ENCODE results near the gene TTLL11. TPM values are rescaled to one million over a fixed set of nuclear protein-coding genes. Genes with fewer than 3 reads are reported as not detected.

TTLL11 gene
- total RNA-seq, 2 experiments from 2014 or later = 2.6 to 3.3 TPM

GRCh38 chr9:121823451-121824169, 269.5 kb downstream of the TTLL11 start:
- Mint-ChIP-seq H3K4me1 (ENCODE audit: low read depth) (no peaks in the 10 kb centered on the region), H3K36me3 (ENCODE audit: low read depth) (no peaks in the 10 kb centered on the region), H3K4me3 (no peak overlapping the region), H3K27me3 (ENCODE audit: low read depth) (no peaks in the 10 kb centered on the region), H3K27ac (no peak overlapping the region), H3K9me3 (ENCODE audit: insufficient read depth) (no peaks in the 10 kb centered on the region)
- ATAC-seq (no peak), DNase-seq (no peak)
- CTCF ChIA-PET = interaction anchor here (1.2 kb wide), 1 partner anchor 90 kb away, joined by 3 read pairs; no protein-coding TSS in a partner anchor
- POLR2A ChIA-PET = no interaction called here

- Mint-ChIP-seq H3K27me3 (ENCODE audit: low read depth) (no peaks in the 10 kb centered on the region), H3K9me3 (ENCODE audit: insufficient read depth) (no peaks in the 10 kb centered on the region), H3K4me3 (no peak overlapping the region), H3K36me3 (ENCODE audit: low read depth) (no peaks in the 10 kb centered on the region), H3K27ac (no peak overlapping the region), H3K4me1 (ENCODE audit: low read depth) (no peaks in the 10 kb centered on the region)
- no peak for ATAC-seq
- ChIA-PET CTCF (interaction anchor here (1.2 kb wide), 1 partner anchor 89 kb away, joined by 3 read pairs; no protein-coding TSS in a partner anchor), POLR2A (no interaction called here)
- no peak for DNase-seq
These were observed 270.7 kb downstream of the TTLL11 start for GRCh38 chr9:121822093-121823085.

DNA sequence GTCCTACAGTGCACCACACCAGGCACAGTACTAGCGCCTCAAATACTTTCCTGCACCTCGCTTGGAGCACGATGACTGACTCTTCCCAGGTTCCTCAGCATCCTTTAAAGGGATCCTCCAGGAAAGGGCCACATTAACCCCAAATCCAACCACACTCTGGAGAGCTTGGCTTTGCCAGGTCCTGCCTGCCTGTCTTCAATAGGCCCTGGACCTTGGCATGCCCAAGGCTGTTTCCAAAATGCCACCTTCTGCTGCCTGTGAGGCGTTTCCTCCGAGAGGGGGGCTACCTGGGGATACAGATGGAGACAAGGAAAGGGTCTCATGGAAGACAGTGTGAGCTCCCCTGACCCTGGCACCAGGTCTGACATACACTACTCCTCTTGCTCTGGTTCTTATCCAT, 271.8 kb downstream of the TTLL11 start:
- Mint-ChIP-seq H3K27me3 (ENCODE audit: low read depth) (no peaks in the 10 kb centered on the region), H3K4me1 (ENCODE audit: low read depth) (no peaks in the 10 kb centered on the region), H3K4me3 (no peak overlapping the region), H3K27ac (peak overlapping the region; percentile 43), H3K36me3 (ENCODE audit: low read depth) (no peaks in the 10 kb centered on the region), H3K9me3 (ENCODE audit: insufficient read depth) (no peaks in the 10 kb centered on the region)
- ChIA-PET POLR2A (no interaction called here), CTCF (no interaction called here)
- ATAC-seq = no peak
- no peak for DNase-seq

- Mint-ChIP-seq H3K27ac (no peak overlapping the region), H3K4me3 (no peak overlapping the region), H3K4me1 (ENCODE audit: low read depth) (no peaks in the 10 kb centered on the region), H3K36me3 (ENCODE audit: low read depth) (no peaks in the 10 kb centered on the region), H3K27me3 (ENCODE audit: low read depth) (no peaks in the 10 kb centered on the region), H3K9me3 (ENCODE audit: insufficient read depth) (no peaks in the 10 kb centered on the region)
- no peak for DNase-seq
- ATAC-seq = no peak
- ChIA-PET POLR2A (no interaction called here), CTCF (no interaction called here)
These were observed 272.7 kb downstream of the TTLL11 start for GRCh38 chr9:121820286-121821005.

- no peaks in the 10 kb centered on the region for H3K27me3 Mint-ChIP-seq (ENCODE audit: low read depth)
- H3K27ac Mint-ChIP-seq = no peak overlapping the region
- DNase-seq = no peak
- POLR2A ChIA-PET = no interaction called here
- H3K9me3 Mint-ChIP-seq (ENCODE audit: insufficient read depth) = no peaks in the 10 kb centered on the region
- H3K4me1 Mint-ChIP-seq (ENCODE audit: low read depth) = no peaks in the 10 kb centered on the region
- H3K4me3 Mint-ChIP-seq = no peak overlapping the region
- CTCF ChIA-PET = no interaction called here
- ATAC-seq = no peak
- no peaks in the 10 kb centered on the region for H3K36me3 Mint-ChIP-seq (ENCODE audit: low read depth)
These were observed 273.5 kb downstream of the TTLL11 start for GRCh38 chr9:121819428-121820231.

- Mint-ChIP-seq H3K9me3 (ENCODE audit: insufficient read depth) (no peaks in the 10 kb centered on the region), H3K36me3 (ENCODE audit: low read depth) (no peaks in the 10 kb centered on the region), H3K27ac (no peak overlapping the region), H3K4me1 (ENCODE audit: low read depth) (no peaks in the 10 kb centered on the region), H3K4me3 (no peak overlapping the region), H3K27me3 (ENCODE audit: low read depth) (no peaks in the 10 kb centered on the region)
- ChIA-PET CTCF (no interaction called here), POLR2A (no interaction called here)
- ATAC-seq (no peak), DNase-seq (no peak)
These were observed 274.2 kb downstream of the TTLL11 start for GRCh38 chr9:121818841-121819427.

DNA sequence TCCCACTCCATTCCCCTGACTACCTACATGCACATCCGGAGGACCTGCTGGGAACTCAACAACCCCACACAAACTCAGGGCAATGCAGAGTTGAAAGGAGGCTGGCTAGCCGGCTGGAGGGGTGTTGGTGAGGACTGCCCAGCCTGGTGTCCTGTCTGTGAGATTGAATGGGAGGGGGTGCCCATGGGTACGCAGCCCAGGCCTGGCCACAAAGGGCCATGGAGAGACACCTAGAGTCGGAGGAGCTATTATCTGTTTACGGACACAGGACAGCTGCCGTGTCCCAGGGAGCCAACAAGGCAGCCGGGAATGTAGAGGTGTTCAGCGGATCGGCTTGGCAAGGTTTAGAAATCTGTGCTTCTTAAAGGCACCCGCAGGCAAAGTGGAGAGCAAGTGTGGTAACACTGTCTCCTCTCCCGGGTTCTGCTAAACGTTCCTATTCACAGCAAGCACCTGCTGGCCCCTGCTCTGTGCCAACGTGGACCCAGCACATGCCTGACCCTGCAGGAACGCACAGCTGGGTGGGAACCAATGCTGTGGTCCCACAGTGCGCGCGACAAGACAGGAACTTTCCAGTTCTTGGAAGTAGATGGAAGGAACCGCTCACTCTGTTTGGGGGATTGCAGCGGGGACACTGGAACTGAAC, 275.0 kb downstream of the TTLL11 start:
- ChIA-PET POLR2A (no interaction called here), CTCF (no interaction called here)
- ATAC-seq = no peak
- Mint-ChIP-seq H3K4me1 (ENCODE audit: low read depth) (no peaks in the 10 kb centered on the region), H3K4me3 (no peak overlapping the region), H3K27me3 (ENCODE audit: low read depth) (no peaks in the 10 kb centered on the region), H3K36me3 (ENCODE audit: low read depth) (no peaks in the 10 kb centered on the region), H3K27ac (no peak overlapping the region), H3K9me3 (ENCODE audit: insufficient read depth) (no peaks in the 10 kb centered on the region)
- DNase-seq = no peak

DNA sequence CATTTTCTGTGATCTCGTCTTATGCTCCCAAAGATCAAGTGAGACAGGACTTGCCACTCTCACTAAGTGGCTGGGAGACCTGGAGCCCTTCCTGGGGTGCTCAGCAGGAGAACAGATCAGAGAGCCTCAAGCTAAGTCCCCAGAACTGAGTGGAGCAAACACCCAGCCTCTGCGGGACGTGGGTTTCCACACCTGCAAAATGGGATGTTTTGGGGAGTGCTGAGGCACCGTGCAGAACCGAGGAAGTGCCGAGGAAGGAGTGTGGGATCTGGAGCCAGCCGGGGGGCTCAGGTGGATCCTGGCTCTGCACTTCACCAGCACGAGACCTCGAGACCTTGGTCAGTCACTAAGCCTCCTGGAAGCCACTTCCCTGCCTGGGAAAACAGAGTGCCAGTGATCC, 275.6 kb downstream of the TTLL11 start:
- no peaks in the 10 kb centered on the region for H3K9me3 Mint-ChIP-seq (ENCODE audit: insufficient read depth)
- POLR2A ChIA-PET = no interaction called here
- CTCF ChIA-PET = no interaction called here
- no peaks in the 10 kb centered on the region for H3K4me1 Mint-ChIP-seq (ENCODE audit: low read depth)
- DNase-seq = no peak
- H3K27ac Mint-ChIP-seq = no peak overlapping the region
- no peak overlapping the region for H3K4me3 Mint-ChIP-seq
- no peaks in the 10 kb centered on the region for H3K36me3 Mint-ChIP-seq (ENCODE audit: low read depth)
- H3K27me3 Mint-ChIP-seq (ENCODE audit: low read depth) = no peaks in the 10 kb centered on the region
- ATAC-seq = no peak

DNA sequence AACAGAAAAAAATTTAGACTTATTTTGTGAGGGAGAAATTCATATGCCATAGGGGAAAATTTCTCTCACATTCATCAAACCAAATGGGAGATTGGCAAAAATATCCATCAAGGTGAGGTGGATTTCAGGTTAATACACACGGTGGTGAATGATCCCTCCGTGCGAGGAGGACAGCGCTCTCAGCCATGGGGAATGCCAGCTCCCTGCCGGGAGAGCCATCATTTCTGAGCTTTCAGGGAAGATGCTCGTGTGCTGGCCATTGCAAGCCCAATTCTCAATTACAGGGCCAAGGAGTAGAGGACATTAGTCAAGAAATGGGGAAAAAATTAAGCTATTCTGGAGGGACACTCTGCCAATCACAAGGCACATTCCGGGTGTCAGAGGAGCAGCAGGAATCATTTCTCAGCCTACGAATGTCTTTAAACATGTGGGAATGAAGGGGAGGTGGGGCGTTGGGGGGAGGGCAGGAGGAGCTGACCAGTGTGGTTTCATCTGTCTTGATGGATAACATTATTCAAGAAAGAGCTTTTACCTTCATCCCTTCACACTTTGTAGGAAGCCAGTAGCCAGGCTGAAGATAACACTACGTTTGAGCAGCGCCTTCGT, 276.2 kb downstream of the TTLL11 start:
- no peak for DNase-seq
- Mint-ChIP-seq H3K4me3 (no peak overlapping the region), H3K4me1 (ENCODE audit: low read depth) (no peaks in the 10 kb centered on the region), H3K36me3 (ENCODE audit: low read depth) (no peaks in the 10 kb centered on the region), H3K27me3 (ENCODE audit: low read depth) (no peaks in the 10 kb centered on the region), H3K27ac (no peak overlapping the region), H3K9me3 (ENCODE audit: insufficient read depth) (no peaks in the 10 kb centered on the region)
- POLR2A ChIA-PET = interaction anchor here (0.6 kb wide), 1 partner anchor 732 kb away, joined by 3 read pairs; no protein-coding TSS in a partner anchor
- ATAC-seq = no peak
- CTCF ChIA-PET = no interaction called here

DNA sequence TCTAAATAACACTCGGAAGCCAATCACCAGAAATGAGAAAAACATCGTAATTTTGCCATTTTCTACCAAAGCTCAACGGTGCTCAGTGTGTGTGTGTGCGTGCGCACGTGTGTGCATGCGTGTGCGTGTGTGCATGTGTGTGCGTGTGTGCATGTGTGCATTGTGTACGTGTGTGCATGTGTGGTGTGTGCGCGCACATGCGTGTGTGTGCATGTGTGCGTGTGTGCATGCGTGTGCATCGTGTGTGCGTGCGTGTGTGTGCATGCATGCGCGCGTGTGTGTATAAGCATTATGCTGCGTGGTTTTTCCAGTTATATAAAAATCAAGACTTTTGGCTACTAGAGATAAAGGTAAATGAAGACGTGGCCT, 276.7 kb downstream of the TTLL11 start:
- Mint-ChIP-seq H3K27me3 (ENCODE audit: low read depth) (no peaks in the 10 kb centered on the region), H3K9me3 (ENCODE audit: insufficient read depth) (no peaks in the 10 kb centered on the region), H3K4me1 (ENCODE audit: low read depth) (no peaks in the 10 kb centered on the region), H3K4me3 (no peak overlapping the region), H3K27ac (no peak overlapping the region), H3K36me3 (ENCODE audit: low read depth) (no peaks in the 10 kb centered on the region)
- POLR2A ChIA-PET = interaction anchor here (0.6 kb wide), 1 partner anchor 732 kb away, joined by 3 read pairs; no protein-coding TSS in a partner anchor
- DNase-seq = no peak
- no peak for ATAC-seq
- CTCF ChIA-PET = no interaction called here
